ENCODE results near the gene UBFD1. TPM values are rescaled to one million over a fixed set of nuclear protein-coding genes. Genes with fewer than 3 reads are reported as not detected.
A peak's percentile ranks its signal among the peaks of the same experiment; 100 is the strongest.

Gene UBFD1
- total and polyA plus RNA-seq, 10 of the 15 experiments (the other 5 are each of a cell fraction or from before 2014, with no cell fraction given), result 7.3 to 48.5 (median 32.1) TPM

- TF ChIP-seq CEBPZ (IDR thresholded peaks at IDR 0.05; ENCODE audit: low read depth, low read length) (no peak), JUND (IDR thresholded peaks at IDR 0.05; ENCODE audit: low read depth, low read length) (no peak), STAT3 (IDR thresholded peaks at IDR 0.05; ENCODE audit: low read depth, low read length) (no peak), NBN (IDR thresholded peaks at IDR 0.05) (no peak), ZNF592 (IDR thresholded peaks at IDR 0.05) (peak; percentile 84; the same call in 1 of the 2 replicates), SUZ12 (IDR thresholded peaks at IDR 0.05; ENCODE audit: unreplicated experiment) (no peak), WRNIP1 (IDR thresholded peaks at IDR 0.05; ENCODE audit: borderline replicate concordance, low read depth, low read length) (no peak), MEF2A (IDR thresholded peaks at IDR 0.05; ENCODE audit: insufficient read depth, low read depth, low read length) (0 out of 2 replicates have a peak, but pooled peaks have one; percentile 18), PBX3 (IDR thresholded peaks at IDR 0.05; ENCODE audit: insufficient replicate concordance, low read depth, low read length) (no peak), NFIC (IDR thresholded peaks at IDR 0.05; ENCODE audit: low read depth, low read length) (no peak), E4F1 (IDR thresholded peaks at IDR 0.05; ENCODE audit: borderline replicate concordance, partially characterized antibody) (peak; percentile 94), TBL1XR1 (IDR thresholded peaks at IDR 0.05; ENCODE audit: low read depth, low read length) (no peak), GABPA (IDR thresholded peaks at IDR 0.05; ENCODE audit: low read depth) (peak; percentile 81), EZH2 (IDR thresholded peaks at IDR 0.05; ENCODE audit: borderline replicate concordance, control insufficient read depth, low read depth, low read length) (no peak), HCFC1 (IDR thresholded peaks at IDR 0.05; ENCODE audit: low read length) (peak; percentile 80), RAD21 (IDR thresholded peaks at IDR 0.05; ENCODE audit: insufficient read depth, low read depth, low read length) (no peak), EP300 (IDR thresholded peaks at IDR 0.05; ENCODE audit: borderline replicate concordance in 1 of 2, control insufficient read depth in 1 of 2, low read depth in 2 of 2, low read length in 2 of 2) (no peak), RCOR1 (conservative IDR thresholded peaks at IDR 0.05; ENCODE audit: low read depth, low read length) (no peak)
Measured at GRCh38 chr16:23595951-23596720, 38.6 kb downstream of the UBFD1 start, which contains the start of gene NDUFAB1 (continued).
